Mesendoderm (in vitro differentiated cells): Measurements from ENCODE around the gene ARHGEF9.
A peak's percentile ranks its signal among the peaks of the same experiment; 100 is the strongest.

ENCODE experiments used
- DNase-seq: peaks from one replicate; pipeline ENCODE4 v3.0.0; 2013
- H2AK5ac ChIP-seq: 2 replicates; pipeline ENCODE4 v1.6.1; 2013; ENCODE audit warnings: low read length, inconsistent platforms
- H2BK120ac ChIP-seq: 2 replicates; pipeline ENCODE4 v1.6.1; 2013; ENCODE audit warnings: low read depth, mild to moderate bottlenecking, low read length, moderate library complexity, mixed read lengths
- H2BK15ac ChIP-seq: replicated peaks from 2 replicates; pipeline ENCODE4 v1.6.1; 2013; ENCODE audit warnings: low read depth, mild to moderate bottlenecking, moderate library complexity
- H2BK5ac ChIP-seq: 2 replicates; pipeline ENCODE4 v1.6.1; 2013; ENCODE audit warnings: low read length, inconsistent platforms
- H3K18ac ChIP-seq: 2 replicates; pipeline ENCODE4 v1.6.1; 2013; ENCODE audit warnings: mild to moderate bottlenecking, low read length, mixed read lengths
- H3K23ac ChIP-seq: one replicate; pipeline ENCODE4 v1.6.1; 2013; ENCODE audit warnings: low read length
- H3K27ac ChIP-seq: 2 replicates; pipeline ENCODE4 v1.5.1; 2013; ENCODE audit warnings: low read depth, mild to moderate bottlenecking, inconsistent platforms, low read length, moderate library complexity
- H3K27me3 ChIP-seq: 2 replicates; pipeline ENCODE4 v1.6.1; 2013; ENCODE audit warnings: low read length, control low read depth, mild to moderate bottlenecking, inconsistent platforms; ENCODE audit not compliant: insufficient read depth, poor library complexity
- H3K36me3 ChIP-seq: 2 replicates; pipeline ENCODE4 v1.6.1; 2013; ENCODE audit warnings: low read length, inconsistent platforms; ENCODE audit not compliant: control insufficient read depth, insufficient read depth
- H3K4ac ChIP-seq: one replicate; pipeline ENCODE4 v1.6.1; 2013; ENCODE audit warnings: low read depth, mild to moderate bottlenecking, low read length, moderate library complexity
- H3K4me1 ChIP-seq: 2 replicates; pipeline ENCODE4 v1.6.1; 2013; ENCODE audit warnings: low read depth, low read length, inconsistent platforms; ENCODE audit not compliant: control insufficient read depth
- H3K4me2 ChIP-seq: 2 replicates; pipeline ENCODE4 v1.6.1; 2013; ENCODE audit warnings: low read length
- H3K4me3 ChIP-seq: 2 replicates; pipeline ENCODE4 v1.5.1; 2013; ENCODE audit warnings: mild to moderate bottlenecking, low read length
- H3K56ac ChIP-seq: one replicate; pipeline ENCODE4 v1.6.1; 2013; ENCODE audit warnings: low read length
- H3K79me1 ChIP-seq: 2 replicates; pipeline ENCODE4 v1.6.1; 2013; ENCODE audit warnings: low read length, inconsistent platforms
- H3K79me2 ChIP-seq: 2 replicates; pipeline ENCODE4 v1.6.1; 2013; ENCODE audit warnings: mild to moderate bottlenecking, low read length; ENCODE audit not compliant: control insufficient read depth, insufficient read depth
- H3K9ac ChIP-seq: 2 replicates; pipeline ENCODE4 v1.6.1; 2013; ENCODE audit warnings: low read length, inconsistent platforms
- H4K5ac ChIP-seq: one replicate; pipeline ENCODE4 v1.6.1; 2013; ENCODE audit warnings: low read length
- H4K8ac ChIP-seq: one replicate; pipeline ENCODE4 v1.6.1; 2013; ENCODE audit warnings: low read depth, mild to moderate bottlenecking, control low read depth, low read length, moderate library complexity
- WGBS: extraction: QIAGEN DNeasy Blood & Tissue Kit; methylation state at CpG from one replicate; pipeline ENCODE4 v1.1.7; 2013; ENCODE audit warnings: low lambda C conversion rate, missing lambda C conversion rate; ENCODE audit not compliant: insufficient coverage; ENCODE audit errors: extremely low coverage; 5-methylcytosine and 5-hydroxymethylcytosine counted together

The ARHGEF9 gene

GRCh38 chrX:63754136-63754859 lies 30.7 kb downstream of the ARHGEF9 start:
- no peak for DNase-seq
- H3K9ac ChIP-seq, result peak overlapping the region; percentile 67
- H3K4me3 ChIP-seq, result peak overlapping the region; percentile 46
- peak overlapping the region; percentile 38 for H3K4me2 ChIP-seq
- no peak overlapping the region for H4K5ac ChIP-seq
- peak overlapping the region; percentile 90 for H3K27ac ChIP-seq
- peak overlapping the region; percentile 89 for H3K18ac ChIP-seq
- H3K4ac ChIP-seq, result no peak overlapping the region
- no peak overlapping the region for H2AK5ac ChIP-seq
- H3K79me1 ChIP-seq, result no peaks in the 10 kb centered on the region
- no peaks in the 10 kb centered on the region for H3K27me3 ChIP-seq
- H3K56ac ChIP-seq, result peak overlapping the region; percentile 89
- H3K4me1 ChIP-seq, result no peaks in the 10 kb centered on the region
- H3K79me2 ChIP-seq, result peaks cover 6% of the 10 kb centered on the region
- no peaks in the 10 kb centered on the region for H3K36me3 ChIP-seq
- no peak overlapping the region for H2BK15ac ChIP-seq
- H2BK5ac ChIP-seq, result no peak overlapping the region
- no peak overlapping the region for H2BK120ac ChIP-seq
- H4K8ac ChIP-seq, result no peak overlapping the region
- WGBS, result no CpG with 5 or more reads among the region's 25 CpGs
- no peak overlapping the region for H3K23ac ChIP-seq

- H3K79me1 ChIP-seq, result no peaks in the 10 kb centered on the region
- H3K4me2 ChIP-seq, result no peak overlapping the region
- H2BK5ac ChIP-seq, result no peak overlapping the region
- no peak overlapping the region for H2BK120ac ChIP-seq
- H3K27me3 ChIP-seq, result no peaks in the 10 kb centered on the region
- H3K56ac ChIP-seq, result no peak overlapping the region
- H3K27ac ChIP-seq, result no peak overlapping the region
- H3K9ac ChIP-seq, result no peak overlapping the region
- H3K23ac ChIP-seq, result no peak overlapping the region
- no peak for DNase-seq
- no peak overlapping the region for H3K4ac ChIP-seq
- no peak overlapping the region for H3K4me3 ChIP-seq
- no peak overlapping the region for H4K5ac ChIP-seq
- no peak overlapping the region for H3K18ac ChIP-seq
- no peak overlapping the region for H4K8ac ChIP-seq
- H3K79me2 ChIP-seq, result peaks cover 6% of the 10 kb centered on the region
- H2BK15ac ChIP-seq, result no peak overlapping the region
- WGBS, result no CpG with 5 or more reads among the region's 2 CpGs
- no peaks in the 10 kb centered on the region for H3K4me1 ChIP-seq
- H3K36me3 ChIP-seq, result no peaks in the 10 kb centered on the region
- no peak overlapping the region for H2AK5ac ChIP-seq
Measured at GRCh38 chrX:63751481-63751880, 33.5 kb downstream of the ARHGEF9 start.

GRCh38 chrX:63750811-63751210 lies 34.2 kb downstream of the ARHGEF9 start:
- H3K4me1 ChIP-seq, result no peaks in the 10 kb centered on the region
- H2BK5ac ChIP-seq, result no peak overlapping the region
- no peak overlapping the region for H3K18ac ChIP-seq
- no peak overlapping the region for H2AK5ac ChIP-seq
- H2BK120ac ChIP-seq, result no peak overlapping the region
- DNase-seq, result peak; percentile 40
- no peak overlapping the region for H3K56ac ChIP-seq
- peaks cover 6% of the 10 kb centered on the region for H3K79me2 ChIP-seq
- H4K8ac ChIP-seq, result no peak overlapping the region
- H3K9ac ChIP-seq, result no peak overlapping the region
- H3K79me1 ChIP-seq, result no peaks in the 10 kb centered on the region
- H3K4me2 ChIP-seq, result no peak overlapping the region
- no peak overlapping the region for H3K4me3 ChIP-seq
- no peak overlapping the region for H3K4ac ChIP-seq
- H3K36me3 ChIP-seq, result no peaks in the 10 kb centered on the region
- WGBS, result no CpG with 5 or more reads among the region's 3 CpGs
- no peak overlapping the region for H2BK15ac ChIP-seq
- H4K5ac ChIP-seq, result no peak overlapping the region
- no peaks in the 10 kb centered on the region for H3K27me3 ChIP-seq
- H3K23ac ChIP-seq, result no peak overlapping the region
- no peak overlapping the region for H3K27ac ChIP-seq

- Histone ChIP-seq H2BK5ac (no peak overlapping the region), H3K4me3 (no peak overlapping the region), H3K9ac (no peak overlapping the region), H3K4me2 (no peak overlapping the region), H3K4me1 (no peaks in the 10 kb centered on the region), H3K36me3 (no peaks in the 10 kb centered on the region), H3K79me2 (peaks cover 6% of the 10 kb centered on the region), H3K27me3 (no peaks in the 10 kb centered on the region), H3K4ac (no peak overlapping the region), H2AK5ac (no peak overlapping the region), H3K23ac (no peak overlapping the region), H3K27ac (no peak overlapping the region), H2BK15ac (no peak overlapping the region), H4K5ac (no peak overlapping the region), H3K56ac (no peak overlapping the region), H3K18ac (no peak overlapping the region), H3K79me1 (no peaks in the 10 kb centered on the region), H4K8ac (no peak overlapping the region), H2BK120ac (no peak overlapping the region)
- WGBS, result no CpG with 5 or more reads among the region's 2 CpGs
- DNase-seq, result no peak
Measured at GRCh38 chrX:63747331-63747730, 37.7 kb downstream of the ARHGEF9 start.

- Histone ChIP-seq H3K36me3 (no peaks in the 10 kb centered on the region), H3K23ac (no peak overlapping the region), H2BK120ac (no peak overlapping the region), H3K4me3 (no peak overlapping the region), H3K79me1 (no peaks in the 10 kb centered on the region), H2BK15ac (no peak overlapping the region), H3K9ac (no peak overlapping the region), H3K79me2 (peaks cover 4% of the 10 kb centered on the region), H3K56ac (no peak overlapping the region), H3K4ac (no peak overlapping the region), H3K18ac (no peak overlapping the region), H2AK5ac (no peak overlapping the region), H3K27me3 (no peaks in the 10 kb centered on the region), H2BK5ac (no peak overlapping the region), H3K4me2 (no peak overlapping the region), H4K5ac (no peak overlapping the region), H3K27ac (no peak overlapping the region), H3K4me1 (no peaks in the 10 kb centered on the region), H4K8ac (no peak overlapping the region)
- no peak for DNase-seq
- WGBS, result no CpG with 5 or more reads among the region's 3 CpGs
Measured at GRCh38 chrX:63746715-63747114, 38.3 kb downstream of the ARHGEF9 start.

- no peak overlapping the region for H4K8ac ChIP-seq
- no peaks in the 10 kb centered on the region for H3K4me1 ChIP-seq
- H3K4me3 ChIP-seq, result no peak overlapping the region
- H3K9ac ChIP-seq, result no peak overlapping the region
- peaks cover 1% of the 10 kb centered on the region for H3K79me2 ChIP-seq
- no peaks in the 10 kb centered on the region for H3K27me3 ChIP-seq
- H3K4me2 ChIP-seq, result no peak overlapping the region
- H3K23ac ChIP-seq, result no peak overlapping the region
- H3K18ac ChIP-seq, result no peak overlapping the region
- no peak overlapping the region for H2BK5ac ChIP-seq
- H3K56ac ChIP-seq, result no peak overlapping the region
- H3K4ac ChIP-seq, result no peak overlapping the region
- DNase-seq, result no peak
- H2AK5ac ChIP-seq, result no peak overlapping the region
- WGBS, result no CpG with 5 or more reads among the region's 1 CpG
- H2BK120ac ChIP-seq, result no peak overlapping the region
- no peak overlapping the region for H3K27ac ChIP-seq
- H3K36me3 ChIP-seq, result no peaks in the 10 kb centered on the region
- H4K5ac ChIP-seq, result no peak overlapping the region
- H2BK15ac ChIP-seq, result no peak overlapping the region
- peaks cover 2% of the 10 kb centered on the region for H3K79me1 ChIP-seq
Measured at GRCh38 chrX:63746278-63746677, 38.7 kb downstream of the ARHGEF9 start.
